C1 segment of cervical spinal cord (tissue), 14 donors: Measurements from ENCODE around the gene OR2A2.

Source experiments
- DNase-seq, 14 donors: peaks; one replicate each; lab custom pipeline; 2025; lab: John Stamatoyannopoulos, UW

Gene OR2A2

GRCh38 chr7:144137501-144137900 is 28.1 kb downstream of the OR2A2 start:
- DNase-seq = no peak

DNA sequence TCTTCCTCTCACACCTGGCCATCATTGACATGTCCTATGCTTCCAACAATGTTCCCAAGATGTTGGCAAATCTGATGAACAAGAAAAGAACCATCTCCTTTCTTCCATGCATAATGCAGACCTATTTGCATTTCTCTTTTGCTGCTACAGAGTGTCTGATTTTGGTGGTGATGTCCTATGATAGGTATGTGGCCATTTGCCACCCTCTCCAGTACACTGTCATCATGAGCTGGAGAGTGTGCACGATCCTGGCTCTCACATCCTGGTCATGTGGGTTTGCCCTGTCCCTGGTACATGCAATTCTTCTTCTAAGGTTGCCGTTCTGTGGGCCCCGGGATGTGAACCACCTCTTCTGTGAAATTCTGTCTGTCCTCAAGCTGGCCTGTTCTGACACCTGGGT is 32.8 kb downstream of the OR2A2 start:
- no peak for DNase-seq

DNA sequence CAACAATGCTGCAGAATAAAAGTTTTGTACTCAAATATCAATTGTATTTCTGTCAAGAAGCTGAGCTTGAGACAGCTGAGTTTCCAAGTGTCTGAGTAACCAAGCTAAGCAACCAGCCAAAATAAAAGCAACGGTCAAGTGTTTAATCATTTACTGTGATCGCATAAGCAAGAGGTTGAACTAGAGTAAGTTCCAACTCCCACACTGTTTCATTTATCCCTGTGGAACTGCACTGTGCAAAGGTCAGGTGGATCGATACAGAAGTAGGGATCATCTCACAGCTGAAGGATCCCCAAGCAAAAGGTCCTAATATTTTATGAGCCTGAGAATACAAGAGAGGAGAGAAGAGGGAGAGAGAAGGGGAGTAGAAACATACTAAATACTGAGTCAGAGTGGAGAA is 35.0 kb downstream of the OR2A2 start:
- no peak for DNase-seq

DNA sequence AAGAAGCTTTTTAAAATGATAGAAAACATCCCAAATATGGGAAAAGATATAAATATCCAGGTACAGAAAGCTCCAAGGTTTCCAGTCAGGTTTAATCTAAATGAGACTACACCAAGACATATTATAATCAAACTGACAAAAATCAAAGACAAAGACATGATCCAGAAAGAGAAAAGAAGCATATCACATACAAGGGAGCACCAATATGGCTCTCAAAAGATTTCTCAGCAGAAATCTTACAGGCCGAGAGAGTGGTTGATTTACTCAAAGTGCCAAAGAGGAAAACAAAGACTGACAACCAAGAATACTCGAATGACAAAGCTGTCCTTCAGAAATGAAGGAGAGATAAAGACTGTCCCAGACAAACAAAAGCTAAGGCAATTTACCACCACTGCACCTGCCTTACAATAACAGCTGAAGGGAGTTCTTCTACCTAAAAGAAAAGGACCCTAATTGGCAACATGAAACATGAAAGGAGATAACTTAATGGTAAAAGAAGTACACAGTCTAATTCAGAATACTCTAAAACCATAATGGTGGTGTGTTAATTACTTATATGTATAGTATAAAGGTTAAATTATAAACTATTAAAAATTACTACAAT is 38.9 kb downstream of the OR2A2 start:
- no peak for DNase-seq

DNA sequence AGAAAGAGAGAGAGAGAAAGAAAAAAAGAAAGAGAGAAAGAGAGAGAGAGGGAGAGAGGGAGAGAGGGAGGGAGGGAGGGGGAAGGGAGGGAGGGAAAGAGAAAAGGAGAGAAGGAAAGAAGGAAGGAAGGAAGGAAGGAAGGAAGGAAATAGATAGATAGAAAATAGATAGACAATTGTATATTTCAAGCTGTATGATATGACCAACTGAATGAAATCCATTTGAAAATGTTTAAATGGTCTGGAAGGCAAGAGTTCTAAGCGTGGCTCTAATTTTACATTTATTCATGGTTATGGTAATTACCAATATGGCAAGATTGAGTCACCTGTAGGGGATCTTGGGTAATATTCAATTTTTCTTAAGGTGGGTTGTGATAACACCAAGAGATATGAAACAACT is 49.5 kb downstream of the OR2A2 start:
- DNase-seq = no peak
